Activated CD8-positive, alpha-beta memory T cell treated with anti-CD3 and anti-CD28 coated beads for 24 hours (primary cell): ENCODE measurements around the gene KCTD5.

Experiments used
- DNase-seq: peaks from one replicate; pipeline ENCODE4 v3.0.0-alpha.2; 2020

KCTD5 gene

GRCh38 chr16:2698103-2698870, 16.0 kb downstream of the KCTD5 start:
- no peak for DNase-seq

- DNase-seq, result no peak
These were observed 16.8 kb downstream of the KCTD5 start for GRCh38 chr16:2698965-2699750.

GRCh38 chr16:2699791-2700600, 17.7 kb downstream of the KCTD5 start:
- DNase-seq, result no peak

GRCh38 chr16:2700786-2701185, 18.5 kb downstream of the KCTD5 start:
- no peak for DNase-seq

- DNase-seq, result no peak
These were observed 18.9 kb downstream of the KCTD5 start for GRCh38 chr16:2701272-2701671.

GRCh38 chr16:2701713-2702437, 19.6 kb downstream of the KCTD5 start:
- DNase-seq, result no peak

GRCh38 chr16:2702438-2702825, 20.1 kb downstream of the KCTD5 start:
- no peak for DNase-seq

GRCh38 chr16:2702871-2703745, 20.8 kb downstream of the KCTD5 start:
- DNase-seq, result no peak

GRCh38 chr16:2704166-2704982, 22.1 kb downstream of the KCTD5 start:
- DNase-seq, result no peak

- DNase-seq, result no peak
These were observed 22.6 kb downstream of the KCTD5 start for GRCh38 chr16:2704983-2705275.

GRCh38 chr16:2705351-2705750, 23.0 kb downstream of the KCTD5 start:
- no peak for DNase-seq

- DNase-seq, result no peak
These were observed 23.8 kb downstream of the KCTD5 start for GRCh38 chr16:2706085-2706484.

- DNase-seq, result no peak
These were observed 24.4 kb downstream of the KCTD5 start for GRCh38 chr16:2706611-2707311.

GRCh38 chr16:2707368-2708289, 25.3 kb downstream of the KCTD5 start:
- no peak for DNase-seq

- no peak for DNase-seq
These were observed 25.9 kb downstream of the KCTD5 start for GRCh38 chr16:2708290-2708639.

- no peak for DNase-seq
These were observed 26.7 kb downstream of the KCTD5 start for GRCh38 chr16:2708955-2709587.

- DNase-seq, result no peak
These were observed 27.3 kb downstream of the KCTD5 start for GRCh38 chr16:2709588-2709984.

GRCh38 chr16:2710021-2710710, 27.8 kb downstream of the KCTD5 start:
- no peak for DNase-seq
